ENCODE measurements around the gene AMMECR1.

The AMMECR1 gene

DNA sequence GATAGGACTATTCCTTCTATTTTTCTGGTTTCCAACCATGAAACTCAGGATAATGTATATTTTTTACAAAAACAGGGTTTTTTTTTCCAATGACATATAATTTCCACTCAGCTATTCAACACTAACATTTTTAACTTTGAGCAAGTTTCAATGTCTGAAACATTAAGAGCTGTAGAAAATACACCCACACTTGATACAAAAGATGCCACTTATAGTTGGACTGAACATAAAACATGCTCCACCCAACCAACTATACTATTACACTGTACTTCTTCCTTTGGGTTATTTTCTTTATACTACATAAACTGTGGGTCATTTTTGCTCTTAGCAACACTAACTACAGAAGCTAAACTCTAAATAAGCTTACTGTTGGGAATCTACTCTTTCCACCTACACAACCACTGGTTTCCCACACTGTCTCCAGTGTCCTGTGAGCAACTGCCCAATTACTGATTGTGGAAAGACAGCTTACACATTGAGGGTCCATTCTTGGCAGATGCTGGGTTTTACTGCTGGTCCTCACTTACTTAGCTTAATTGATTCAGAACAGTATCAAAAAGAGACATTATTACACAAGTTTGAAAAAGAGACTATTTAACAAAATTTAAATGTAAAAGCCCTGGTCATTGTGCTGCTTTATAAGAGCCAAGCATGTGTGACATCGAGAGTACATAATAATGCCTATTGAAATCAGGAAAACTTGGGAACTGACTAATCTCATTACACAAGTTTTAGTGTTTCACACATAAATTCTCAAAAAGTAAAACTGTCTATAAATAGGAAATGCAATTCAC lies 6.3 kb downstream of the AMMECR1 start:
- ChIA-PET POLR2A (ENCODE audit: low non-redundant PET) (no interaction called here), CTCF (interaction anchor here (0.5 kb wide), 1 partner anchor 99 kb away, joined by 3 read pairs; no protein-coding TSS in a partner anchor)
- no peak overlapping the region for H3K27ac ChIP-seq
- DNase-seq (ENCODE audit: low spot score) = no peak
- TF ChIP-seq, protein P1, sequence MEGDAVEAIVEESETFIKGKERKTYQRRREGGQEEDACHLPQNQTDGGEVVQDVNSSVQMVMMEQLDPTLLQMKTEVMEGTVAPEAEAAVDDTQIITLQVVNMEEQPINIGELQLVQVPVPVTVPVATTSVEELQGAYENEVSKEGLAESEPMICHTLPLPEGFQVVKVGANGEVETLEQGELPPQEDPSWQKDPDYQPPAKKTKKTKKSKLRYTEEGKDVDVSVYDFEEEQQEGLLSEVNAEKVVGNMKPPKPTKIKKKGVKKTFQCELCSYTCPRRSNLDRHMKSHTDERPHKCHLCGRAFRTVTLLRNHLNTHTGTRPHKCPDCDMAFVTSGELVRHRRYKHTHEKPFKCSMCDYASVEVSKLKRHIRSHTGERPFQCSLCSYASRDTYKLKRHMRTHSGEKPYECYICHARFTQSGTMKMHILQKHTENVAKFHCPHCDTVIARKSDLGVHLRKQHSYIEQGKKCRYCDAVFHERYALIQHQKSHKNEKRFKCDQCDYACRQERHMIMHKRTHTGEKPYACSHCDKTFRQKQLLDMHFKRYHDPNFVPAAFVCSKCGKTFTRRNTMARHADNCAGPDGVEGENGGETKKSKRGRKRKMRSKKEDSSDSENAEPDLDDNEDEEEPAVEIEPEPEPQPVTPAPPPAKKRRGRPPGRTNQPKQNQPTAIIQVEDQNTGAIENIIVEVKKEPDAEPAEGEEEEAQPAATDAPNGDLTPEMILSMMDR (conservative IDR thresholded peaks at IDR 0.05; ENCODE audit: low read depth) = no peak

DNA sequence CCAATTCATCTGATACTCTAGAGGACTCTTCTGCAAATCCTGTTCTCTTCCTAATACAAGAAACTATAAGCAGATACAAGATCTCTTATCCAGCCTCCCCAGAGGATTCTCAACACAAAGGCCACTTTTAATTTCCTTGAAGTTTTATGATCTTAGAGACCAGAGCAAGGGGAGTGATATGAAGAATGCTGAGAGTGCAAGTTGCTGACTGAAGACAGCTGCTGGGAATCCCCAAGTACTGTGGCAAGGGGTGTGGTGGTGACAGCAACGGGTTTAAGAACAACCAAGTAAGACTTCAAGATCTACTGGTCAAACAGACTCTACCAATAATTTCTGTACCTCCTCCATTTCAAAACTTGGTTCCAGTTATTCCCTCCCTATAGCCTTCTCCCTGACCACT lies 7.0 kb downstream of the AMMECR1 start:
- CTCF ChIA-PET = no interaction called here
- DNase-seq (ENCODE audit: low spot score) = no peak
- POLR2A ChIA-PET (ENCODE audit: low non-redundant PET) = no interaction called here
- TF ChIP-seq, protein P1 (conservative IDR thresholded peaks at IDR 0.05; ENCODE audit: low read depth) = no peak
- H3K27ac ChIP-seq = no peak overlapping the region

DNA sequence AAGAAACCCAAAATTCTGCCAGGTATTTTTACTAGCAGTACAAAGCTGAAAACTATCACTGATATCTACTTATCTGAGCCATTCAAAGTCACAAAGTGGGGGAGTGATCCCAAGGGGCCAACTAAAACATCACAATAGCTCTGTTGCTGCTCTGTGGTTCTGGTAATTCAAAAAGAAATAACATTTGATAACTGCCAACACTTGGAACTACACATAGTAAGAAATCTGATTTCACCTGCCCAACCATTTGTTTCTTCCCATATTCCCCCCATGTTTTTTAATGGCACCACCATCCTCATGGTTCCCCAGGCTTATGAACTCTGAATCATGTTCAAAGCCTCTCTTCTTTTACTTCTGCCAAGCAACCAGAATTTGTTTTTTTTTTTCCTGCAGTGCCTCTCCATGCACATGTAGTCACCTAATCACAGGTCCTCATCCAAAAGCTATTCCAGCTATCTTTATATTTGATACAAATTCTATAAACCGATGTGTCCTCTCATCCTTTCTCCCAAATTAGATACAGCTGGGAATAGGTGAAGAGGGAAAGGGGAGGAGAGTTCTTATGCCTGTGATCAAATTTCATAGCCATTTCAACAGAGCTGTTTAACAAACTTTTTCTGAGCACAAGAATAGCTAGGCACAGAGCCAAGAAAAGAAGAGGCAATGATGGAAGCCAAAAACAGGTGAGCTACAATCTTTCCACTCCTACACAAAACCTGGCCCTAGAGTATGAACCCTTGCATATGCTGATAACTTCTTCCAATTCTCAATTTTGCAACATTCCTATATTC lies 7.7 kb downstream of the AMMECR1 start:
- DNase-seq (ENCODE audit: low spot score) = no peak
- H3K27ac ChIP-seq = no peak overlapping the region
- TF ChIP-seq, protein P1 (conservative IDR thresholded peaks at IDR 0.05; ENCODE audit: low read depth) = no peak
- ChIA-PET POLR2A (ENCODE audit: low non-redundant PET) (no interaction called here), CTCF (no interaction called here)

DNA sequence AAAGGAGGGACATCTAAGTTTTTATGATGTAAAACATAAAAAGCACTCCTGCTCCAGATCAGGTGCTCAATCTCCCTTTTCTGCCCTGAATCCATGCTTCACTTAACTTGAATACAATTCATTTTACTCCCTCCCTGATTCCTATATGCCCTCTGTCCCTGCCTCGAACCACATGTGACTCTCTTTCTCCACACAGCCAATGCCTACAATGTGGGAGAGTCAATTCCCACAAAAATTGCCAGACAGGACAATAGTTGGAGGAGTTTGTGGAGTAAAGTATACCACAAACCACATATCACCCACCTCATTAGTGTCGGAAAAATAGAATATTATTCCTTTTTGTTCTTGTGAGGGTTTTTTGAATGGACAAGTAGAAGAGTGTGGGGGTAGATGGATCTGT lies 9.7 kb downstream of the AMMECR1 start:
- CTCF ChIA-PET = no interaction called here

DNA sequence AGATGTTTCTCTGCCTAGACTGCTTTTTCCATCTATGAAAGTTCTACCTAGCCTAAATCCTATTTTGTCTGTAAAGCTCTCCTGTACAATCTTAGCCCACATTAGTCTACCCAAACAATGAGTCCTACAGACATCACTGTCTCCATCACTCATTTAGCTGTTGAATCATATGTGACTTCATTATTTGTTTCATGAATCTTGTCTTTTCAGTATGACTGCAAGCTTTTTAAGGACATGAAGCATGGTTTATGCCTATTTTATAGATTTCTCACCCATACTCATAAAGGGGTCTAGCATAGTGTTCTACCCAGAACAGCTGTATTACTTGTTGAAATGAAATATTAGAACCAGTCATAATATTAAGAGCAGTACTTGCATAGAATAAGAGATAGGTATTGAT lies 13.0 kb downstream of the AMMECR1 start:
- ChIA-PET POLR2A (ENCODE audit: low non-redundant PET) (no interaction called here), CTCF (no interaction called here)

More for the DNA sequence above, 9.7 kb downstream of the AMMECR1 start:
- DNase-seq (ENCODE audit: low spot score) = no peak
- no peak overlapping the region for H3K27ac ChIP-seq
- POLR2A ChIA-PET (ENCODE audit: low non-redundant PET) = no interaction called here
- TF ChIP-seq, protein P1 (conservative IDR thresholded peaks at IDR 0.05; ENCODE audit: low read depth) = no peak

DNA sequence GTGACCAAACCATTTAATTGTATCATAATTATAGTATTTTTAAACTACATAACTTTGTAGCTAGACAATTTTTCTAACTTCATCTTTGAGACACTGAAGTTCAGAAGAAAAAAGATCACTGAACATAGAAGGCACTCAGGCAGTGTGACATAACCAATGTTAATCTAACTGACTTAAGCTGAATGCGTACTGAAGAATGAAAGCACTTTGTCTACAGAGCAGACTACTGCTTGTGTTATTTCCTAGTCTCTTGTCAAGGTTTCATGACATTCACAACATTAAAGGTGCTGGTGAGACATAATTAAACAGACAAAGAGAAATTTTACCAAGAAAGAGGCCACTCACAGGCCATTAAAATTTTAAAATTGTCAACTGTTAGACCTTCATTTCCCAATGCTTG lies 13.5 kb downstream of the AMMECR1 start:
- TF ChIP-seq, protein P1 (conservative IDR thresholded peaks at IDR 0.05; ENCODE audit: low read depth) = no peak
- ChIA-PET CTCF (no interaction called here), POLR2A (ENCODE audit: low non-redundant PET) (no interaction called here)
- H3K27ac ChIP-seq = no peak overlapping the region
- no peak for DNase-seq (ENCODE audit: low spot score)

More for the DNA sequence above, 13.0 kb downstream of the AMMECR1 start:
- H3K27ac ChIP-seq = no peak overlapping the region
- TF ChIP-seq, protein P1 (conservative IDR thresholded peaks at IDR 0.05; ENCODE audit: low read depth) = no peak
- DNase-seq (ENCODE audit: low spot score) = no peak

All from RWPE1 (cell line).